GM21786 (cell line): ENCODE data around the gene ERC1.
"Not testable (repeated sequence)": the region's sequence is repeated elsewhere in the genome, so short reads cannot be mapped to it uniquely, and the experiment has no call there.

Experiments used
- ATAC-seq: cut with Tn5 transposase; IDR thresholded peaks from one replicate; pipeline ENCODE4 v1.9.1; 2021; ENCODE audit not compliant: unreplicated experiment

The ERC1 gene

GRCh38 chr12:1117970-1118563, 127.0 kb downstream of the ERC1 start:
- ATAC-seq: no peak

GRCh38 chr12:1122786-1123185, 131.8 kb downstream of the ERC1 start:
- no peak for ATAC-seq

- ATAC-seq: no peak
Observed at GRCh38 chr12:1126091-1126490, 135.1 kb downstream of the ERC1 start.

- ATAC-seq: no peak
Observed at GRCh38 chr12:1127021-1127420, 136.0 kb downstream of the ERC1 start.

- ATAC-seq: no peak
Observed at GRCh38 chr12:1130164-1130563, 139.1 kb downstream of the ERC1 start.

- ATAC-seq: no peak
Observed at GRCh38 chr12:1130571-1130970, 139.5 kb downstream of the ERC1 start.

- ATAC-seq: no peak
Observed at GRCh38 chr12:1131811-1132224, 140.8 kb downstream of the ERC1 start.

GRCh38 chr12:1132311-1132710, 141.3 kb downstream of the ERC1 start:
- ATAC-seq: no peak

GRCh38 chr12:1138691-1139090, 147.7 kb downstream of the ERC1 start:
- ATAC-seq: no peak

- ATAC-seq: not testable (repeated sequence)
Observed at GRCh38 chr12:1146758-1147157, 155.7 kb downstream of the ERC1 start.

- no peak for ATAC-seq
Observed at GRCh38 chr12:1147821-1148220, 156.8 kb downstream of the ERC1 start.

- no peak for ATAC-seq
Observed at GRCh38 chr12:1157046-1157445, 166.0 kb downstream of the ERC1 start.

- ATAC-seq: no peak
Observed at GRCh38 chr12:1161197-1161596, 170.2 kb downstream of the ERC1 start.

GRCh38 chr12:1162081-1162760, 171.2 kb downstream of the ERC1 start:
- ATAC-seq: no peak

- ATAC-seq: no peak
Observed at GRCh38 chr12:1167784-1168183, 176.8 kb downstream of the ERC1 start.

- no peak for ATAC-seq
Observed at GRCh38 chr12:1170411-1170810, 179.4 kb downstream of the ERC1 start.

- no peak for ATAC-seq
Observed at GRCh38 chr12:1171657-1172408, 180.8 kb downstream of the ERC1 start.

GRCh38 chr12:1173781-1174617, 183.0 kb downstream of the ERC1 start:
- no peak for ATAC-seq

- no peak for ATAC-seq
Observed at GRCh38 chr12:1174659-1175058, 183.6 kb downstream of the ERC1 start.

- no peak for ATAC-seq
Observed at GRCh38 chr12:1176191-1176590, 185.2 kb downstream of the ERC1 start.

- ATAC-seq: no peak
Observed at GRCh38 chr12:1179128-1179527, 188.1 kb downstream of the ERC1 start.
